K562 (cell line): ENCODE data around the gene IFI27L2. TPM values are rescaled to one million over a fixed set of nuclear protein-coding genes. Genes with fewer than 3 reads are reported as not detected.

Source experiments
- KAT7 ChIP-seq: sonication (generic); formaldehyde crosslinking; IDR thresholded peaks from 2 replicates; pipeline ENCODE4 v1.8.0; 2022; ENCODE audit warnings: missing genetic modification reagents, mild to moderate bottlenecking, borderline replicate concordance
- NFE2 ChIP-seq: IDR thresholded peaks from 2 replicates; pipeline ENCODE4 v1.6.1; 2014; ENCODE audit warnings: antibody characterized with exemption, low read depth
- NR3C1 ChIP-seq: sonication (generic); formaldehyde crosslinking; IDR thresholded peaks from 2 replicates; pipeline ENCODE4 v1.8.1; 2022; ENCODE audit warnings: missing genetic modification reagents
- SMARCA4 ChIP-seq: fragments of 450-650 bp; IDR thresholded peaks from 2 replicates; pipeline ENCODE4 v1.6.1; 2016
- ZNF274 ChIP-seq: IDR thresholded peaks from 2 replicates; pipeline ENCODE4 v1.6.1; 2011; ENCODE audit warnings: low read depth, mild to moderate bottlenecking, low read length, moderate library complexity, borderline replicate concordance
- ZNF311 ChIP-seq: fragments of 250-450 bp; sonication (Bioruptor Pico); IDR thresholded peaks from 2 replicates; pipeline ENCODE4 v1.4.0; 2020; ENCODE audit warnings: mild to moderate bottlenecking, moderate library complexity
- ZNF431 ChIP-seq: sonication (generic); formaldehyde crosslinking; IDR thresholded peaks from 2 replicates; pipeline ENCODE4 v1.8.0; 2022; ENCODE audit warnings: mild to moderate bottlenecking, missing genetic modification reagents
- ZNF830 ChIP-seq: fragments of 250-450 bp; sonication (Bioruptor Pico); IDR thresholded peaks from 2 replicates; pipeline ENCODE4 v1.5.0; 2021; ENCODE audit warnings: mild to moderate bottlenecking
- polyA plus RNA-seq, 8 experiments: library from polyadenylated mRNA; depleted of rRNA in 4 of 8; stranded (reverse) in 5 of 8; unstranded in 3 of 8; fragments of >200 nt; fragmentation: Nextera tagmentation in 2 of 8; fragmentation: Illumina TruSeq in 1 of 8; extraction: Ambion mirVana in 2 of 8; extraction: Trizol in 1 of 8; gene quantifications; 2 replicates each; pipeline versions ENCODE4 v1.2.1 to v1.2.3, GENCODE V29; 2011 to 2014; ENCODE audit warnings: inconsistent platforms in 1 of 8, missing spikeins in 1 of 8
- total RNA-seq, 7 experiments: library from RNA; depleted of rRNA in 6 of 7; stranded (reverse); fragments of >200 nt in 6 of 7; fragmentation: Illumina TruSeq in 2 of 7; extraction: Trizol in 2 of 7; gene quantifications; 2 replicates each; pipeline versions ENCODE4 v1.2.1 to v1.2.3, GENCODE V29; 2011 to 2021; ENCODE audit warnings: low replicate concordance in 1 of 7
- TF ChIP-seq, protein P1 (sequence below): fragments of 250-450 bp; sonication (Bioruptor Pico); IDR thresholded peaks from 2 replicates; pipeline ENCODE4 v1.5.0; 2021; ENCODE audit warnings: mild to moderate bottlenecking, borderline replicate concordance
- TF ChIP-seq, protein P2 (sequence below): fragments of 450-650 bp; formaldehyde crosslinking; IDR thresholded peaks from 2 replicates; pipeline ENCODE4 v1.4.0; 2020; ENCODE audit warnings: mild to moderate bottlenecking, mixed read lengths
- TF ChIP-seq, protein P3 (sequence below): sonication (generic); formaldehyde crosslinking; IDR thresholded peaks from 2 replicates; pipeline ENCODE4 v1.9.0; 2022; ENCODE audit warnings: mild to moderate bottlenecking, missing genetic modification reagents
- TF ChIP-seq, protein P4 (sequence below): fragments of 450-650 bp; IDR thresholded peaks from 2 replicates; pipeline ENCODE4 v1.7.0; 2016; ENCODE audit warnings: borderline replicate concordance
- TF ChIP-seq, protein P5 (sequence below): fragments of 250-450 bp; sonication (Bioruptor Pico); IDR thresholded peaks from 2 replicates; pipeline ENCODE4 v1.5.0; 2021; ENCODE audit warnings: mild to moderate bottlenecking, moderate library complexity
- TF ChIP-seq, protein P6 (sequence below): sonication (generic); formaldehyde crosslinking; IDR thresholded peaks from 2 replicates; pipeline ENCODE4 v1.8.0; 2022; ENCODE audit warnings: mild to moderate bottlenecking, missing genetic modification reagents

The IFI27L2 gene
- total and polyA plus RNA-seq, 9 of the 15 experiments (the other 6 are each of a cell fraction or from before 2014, with no cell fraction given) = 1.0 to 9.3 (median 4.1) TPM

DNA sequence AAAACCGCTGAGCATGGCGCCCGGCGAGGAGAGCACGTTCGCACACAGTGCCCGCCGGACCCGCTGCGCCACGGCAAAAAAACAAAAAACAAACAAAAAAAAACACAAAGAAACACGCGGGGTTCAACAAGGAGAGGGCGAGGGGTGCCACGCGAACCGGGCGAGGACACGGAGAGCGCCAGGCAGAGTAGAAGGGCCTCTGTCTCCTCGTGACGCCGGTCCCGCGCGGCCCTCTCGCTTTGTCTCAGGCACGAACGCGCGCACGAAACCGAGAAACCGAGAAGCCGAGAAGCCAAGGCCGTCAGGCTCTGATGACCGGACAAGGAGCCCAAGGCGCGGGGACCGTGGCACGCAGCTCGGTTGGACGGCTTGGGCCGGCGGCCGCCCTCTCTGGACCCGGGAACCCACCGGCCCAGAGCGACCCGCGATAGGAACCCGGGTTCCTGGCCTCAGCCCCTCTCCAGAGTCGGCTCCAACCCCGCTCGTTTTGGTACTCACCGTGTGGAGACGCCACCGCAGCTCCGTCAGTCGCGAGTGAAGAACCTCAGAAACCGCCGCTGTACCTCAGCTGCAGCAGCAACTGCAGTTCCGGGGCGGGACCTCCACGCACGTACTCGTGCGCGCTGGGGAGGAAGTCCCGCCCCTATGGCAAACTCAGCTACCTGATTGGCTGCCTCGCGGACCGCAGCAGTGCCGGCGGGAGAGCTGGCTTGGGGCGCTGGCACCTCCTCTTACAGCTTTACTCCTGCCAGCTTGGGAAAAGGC is 48.6 kb downstream of the IFI27L2 start, which contains the start of the genes DDX24 and IFI27L1 (continued):
- TF ChIP-seq, protein P1, sequence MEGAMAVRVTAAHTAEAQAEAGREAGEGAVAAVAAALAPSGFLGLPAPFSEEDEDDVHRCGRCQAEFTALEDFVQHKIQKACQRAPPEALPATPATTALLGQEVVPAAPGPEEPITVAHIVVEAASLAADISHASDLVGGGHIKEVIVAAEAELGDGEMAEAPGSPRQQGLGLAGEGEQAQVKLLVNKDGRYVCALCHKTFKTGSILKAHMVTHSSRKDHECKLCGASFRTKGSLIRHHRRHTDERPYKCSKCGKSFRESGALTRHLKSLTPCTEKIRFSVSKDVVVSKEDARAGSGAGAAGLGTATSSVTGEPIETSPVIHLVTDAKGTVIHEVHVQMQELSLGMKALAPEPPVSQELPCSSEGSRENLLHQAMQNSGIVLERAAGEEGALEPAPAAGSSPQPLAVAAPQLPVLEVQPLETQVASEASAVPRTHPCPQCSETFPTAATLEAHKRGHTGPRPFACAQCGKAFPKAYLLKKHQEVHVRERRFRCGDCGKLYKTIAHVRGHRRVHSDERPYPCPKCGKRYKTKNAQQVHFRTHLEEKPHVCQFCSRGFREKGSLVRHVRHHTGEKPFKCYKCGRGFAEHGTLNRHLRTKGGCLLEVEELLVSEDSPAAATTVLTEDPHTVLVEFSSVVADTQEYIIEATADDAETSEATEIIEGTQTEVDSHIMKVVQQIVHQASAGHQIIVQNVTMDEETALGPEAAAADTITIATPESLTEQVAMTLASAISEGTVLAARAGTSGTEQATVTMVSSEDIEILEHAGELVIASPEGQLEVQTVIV (CRISPR knock-in tag) = no peak
- TF ChIP-seq NR3C1 (CRISPR knock-in tag) (no peak), KAT7 (no peak), ZNF431 (CRISPR knock-in tag) (no peak; the same call in 1 of the 2 replicates), ZNF311 (no peak), ZNF830 (no peak), NFE2 (no peak), ZNF274 (no peak), SMARCA4 (no peak)
- TF ChIP-seq, protein P2, sequence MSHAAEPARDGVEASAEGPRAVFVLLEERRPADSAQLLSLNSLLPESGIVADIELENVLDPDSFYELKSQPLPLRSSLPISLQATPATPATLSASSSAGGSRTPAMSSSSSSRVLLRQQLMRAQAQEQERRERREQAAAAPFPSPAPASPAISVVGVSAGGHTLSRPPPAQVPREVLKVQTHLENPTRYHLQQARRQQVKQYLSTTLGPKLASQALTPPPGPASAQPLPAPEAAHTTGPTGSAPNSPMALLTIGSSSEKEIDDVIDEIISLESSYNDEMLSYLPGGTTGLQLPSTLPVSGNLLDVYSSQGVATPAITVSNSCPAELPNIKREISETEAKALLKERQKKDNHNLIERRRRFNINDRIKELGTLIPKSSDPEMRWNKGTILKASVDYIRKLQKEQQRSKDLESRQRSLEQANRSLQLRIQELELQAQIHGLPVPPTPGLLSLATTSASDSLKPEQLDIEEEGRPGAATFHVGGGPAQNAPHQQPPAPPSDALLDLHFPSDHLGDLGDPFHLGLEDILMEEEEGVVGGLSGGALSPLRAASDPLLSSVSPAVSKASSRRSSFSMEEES (CRISPR knock-in tag) = no peak
- TF ChIP-seq, protein P3, sequence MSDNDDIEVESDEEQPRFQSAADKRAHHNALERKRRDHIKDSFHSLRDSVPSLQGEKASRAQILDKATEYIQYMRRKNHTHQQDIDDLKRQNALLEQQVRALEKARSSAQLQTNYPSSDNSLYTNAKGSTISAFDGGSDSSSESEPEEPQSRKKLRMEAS (CRISPR knock-in tag) = peak; percentile 13; the same call in 1 of the 2 replicates
- TF ChIP-seq, protein P4, sequence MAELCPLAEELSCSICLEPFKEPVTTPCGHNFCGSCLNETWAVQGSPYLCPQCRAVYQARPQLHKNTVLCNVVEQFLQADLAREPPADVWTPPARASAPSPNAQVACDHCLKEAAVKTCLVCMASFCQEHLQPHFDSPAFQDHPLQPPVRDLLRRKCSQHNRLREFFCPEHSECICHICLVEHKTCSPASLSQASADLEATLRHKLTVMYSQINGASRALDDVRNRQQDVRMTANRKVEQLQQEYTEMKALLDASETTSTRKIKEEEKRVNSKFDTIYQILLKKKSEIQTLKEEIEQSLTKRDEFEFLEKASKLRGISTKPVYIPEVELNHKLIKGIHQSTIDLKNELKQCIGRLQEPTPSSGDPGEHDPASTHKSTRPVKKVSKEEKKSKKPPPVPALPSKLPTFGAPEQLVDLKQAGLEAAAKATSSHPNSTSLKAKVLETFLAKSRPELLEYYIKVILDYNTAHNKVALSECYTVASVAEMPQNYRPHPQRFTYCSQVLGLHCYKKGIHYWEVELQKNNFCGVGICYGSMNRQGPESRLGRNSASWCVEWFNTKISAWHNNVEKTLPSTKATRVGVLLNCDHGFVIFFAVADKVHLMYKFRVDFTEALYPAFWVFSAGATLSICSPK = no peak
- TF ChIP-seq, protein P5, sequence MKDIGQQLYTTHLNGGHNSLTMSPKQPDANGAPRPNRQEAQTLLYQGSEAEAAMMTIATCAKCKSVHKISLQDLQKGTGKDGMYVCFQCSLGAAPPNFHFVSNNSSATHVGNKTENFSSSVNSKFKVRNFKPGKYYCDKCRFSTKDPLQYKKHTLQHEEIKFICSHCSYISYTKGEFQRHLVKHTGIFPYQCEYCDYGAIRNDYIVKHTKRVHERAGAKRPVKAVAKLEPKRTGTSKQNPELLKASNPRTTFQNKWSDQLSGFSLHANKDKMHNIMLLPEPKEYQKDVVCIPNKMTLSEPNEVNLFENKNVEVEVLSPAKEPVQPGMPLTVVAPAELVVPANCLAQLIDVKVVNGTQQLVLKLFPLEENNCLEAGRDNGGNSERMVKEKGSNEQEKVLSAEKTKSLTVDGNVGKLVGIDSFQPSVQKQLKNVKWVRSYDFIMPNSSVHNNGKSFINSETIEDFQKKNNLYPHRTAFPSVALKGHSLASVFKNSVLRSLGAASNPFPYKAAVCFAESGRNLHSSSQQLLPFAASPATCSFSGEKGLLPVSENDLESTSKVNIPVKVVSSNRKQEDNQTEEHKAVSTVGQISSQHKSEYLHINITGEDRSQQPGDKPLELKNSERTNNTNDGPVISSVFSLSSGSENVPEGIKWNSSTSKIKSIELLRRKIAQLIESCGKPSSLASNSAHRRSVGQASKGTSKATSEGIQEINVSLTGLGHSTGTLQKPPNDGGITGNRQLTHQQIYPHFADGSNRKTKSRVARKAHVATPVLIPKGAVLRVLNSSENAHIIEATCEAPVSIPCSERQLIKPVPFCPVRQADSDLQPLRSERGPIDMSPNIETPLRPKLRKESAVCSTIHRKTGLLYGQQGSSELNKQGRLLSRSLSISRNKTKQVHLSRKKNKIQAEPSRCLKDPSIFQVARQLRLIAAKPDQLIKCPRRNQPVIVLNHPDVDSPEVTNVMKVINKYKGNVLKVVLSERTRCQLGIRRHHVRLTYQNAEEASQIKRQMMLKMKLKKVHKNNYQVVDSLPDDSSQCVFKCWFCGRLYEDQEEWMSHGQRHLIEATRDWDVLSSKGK (CRISPR knock-in tag) = no peak
- TF ChIP-seq, protein P6, sequence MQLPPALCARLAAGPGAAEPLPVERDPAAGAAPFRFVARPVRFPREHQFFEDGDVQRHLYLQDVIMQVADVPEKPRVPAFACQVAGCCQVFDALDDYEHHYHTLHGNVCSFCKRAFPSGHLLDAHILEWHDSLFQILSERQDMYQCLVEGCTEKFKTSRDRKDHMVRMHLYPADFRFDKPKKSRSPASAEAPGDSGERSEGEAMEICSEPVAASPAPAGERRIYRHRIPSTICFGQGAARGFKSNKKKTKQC (CRISPR knock-in tag) = no peak
